Measurements from ENCODE around the gene RPUSD1. TPM values are rescaled to one million over a fixed set of nuclear protein-coding genes. Genes with fewer than 3 reads are reported as not detected.
"Not testable (repeated sequence)": the region's sequence is repeated elsewhere in the genome, so short reads cannot be mapped to it uniquely, and the experiment has no call there.

The RPUSD1 gene
- polyA plus RNA-seq, 1 donor, result 10.3 TPM

DNA sequence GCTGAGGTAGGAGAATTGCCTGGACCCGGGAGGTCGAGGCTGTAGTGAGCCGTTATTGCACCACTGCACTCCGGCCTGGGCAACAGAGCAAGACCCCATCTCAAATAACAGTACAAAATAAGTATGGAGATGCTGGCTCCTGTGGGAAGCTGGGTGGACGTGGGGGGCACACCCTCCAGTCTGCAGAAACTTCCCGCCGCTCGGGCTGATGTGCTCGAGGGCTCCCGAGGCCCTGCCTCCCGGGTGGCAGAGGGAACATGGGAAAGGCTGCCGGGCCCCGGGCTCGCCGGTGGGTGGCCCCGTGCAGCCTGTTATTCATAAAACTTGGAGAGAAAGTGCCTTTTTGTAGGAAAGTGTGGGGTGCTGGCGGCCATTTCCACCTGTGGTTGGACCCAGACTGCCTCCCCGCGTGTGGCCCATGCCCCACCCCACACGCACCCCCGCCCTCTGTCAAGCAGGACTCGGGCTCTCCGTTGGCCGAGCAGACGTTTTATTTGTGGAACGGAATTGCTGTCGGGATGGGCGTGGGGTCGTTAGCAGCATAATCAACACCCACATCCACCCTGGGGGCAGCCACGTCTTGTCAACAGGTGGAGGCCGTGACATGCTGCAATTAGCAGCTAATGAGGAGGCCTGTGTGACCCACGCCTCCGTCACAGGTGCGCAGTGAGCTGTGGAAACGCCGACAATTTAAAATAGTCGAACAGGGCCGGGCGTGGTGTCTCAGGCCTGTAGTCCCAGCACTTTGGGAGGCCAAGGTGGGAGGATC is 40.0 kb downstream of the RPUSD1 start:
- no peak for DNase-seq (ENCODE audit: low read depth)

GRCh38 chr16:746637-747036 is 41.5 kb downstream of the RPUSD1 start:
- no peak for DNase-seq (ENCODE audit: low read depth)

DNA sequence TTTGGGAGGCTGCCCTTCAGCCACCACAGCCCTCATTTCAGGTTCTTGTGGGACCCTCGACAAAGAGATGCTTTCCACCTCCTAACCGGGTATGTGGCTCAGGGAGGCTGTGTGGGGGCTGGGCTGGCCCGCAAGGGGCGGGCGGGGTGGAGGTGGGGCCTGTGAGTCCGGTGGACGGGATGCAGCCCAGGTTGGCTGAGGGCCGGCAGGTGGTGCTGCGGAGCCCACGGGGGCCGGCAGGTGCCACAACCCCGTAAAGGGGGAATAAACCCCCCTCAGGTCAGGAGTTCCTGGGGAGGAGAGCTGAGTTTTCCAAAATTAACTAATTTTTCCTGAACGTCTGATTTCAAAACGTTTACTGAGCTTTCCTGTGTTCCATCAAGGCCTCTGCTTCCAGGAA is 42.4 kb downstream of the RPUSD1 start:
- DNase-seq (ENCODE audit: low read depth), result no peak

DNA sequence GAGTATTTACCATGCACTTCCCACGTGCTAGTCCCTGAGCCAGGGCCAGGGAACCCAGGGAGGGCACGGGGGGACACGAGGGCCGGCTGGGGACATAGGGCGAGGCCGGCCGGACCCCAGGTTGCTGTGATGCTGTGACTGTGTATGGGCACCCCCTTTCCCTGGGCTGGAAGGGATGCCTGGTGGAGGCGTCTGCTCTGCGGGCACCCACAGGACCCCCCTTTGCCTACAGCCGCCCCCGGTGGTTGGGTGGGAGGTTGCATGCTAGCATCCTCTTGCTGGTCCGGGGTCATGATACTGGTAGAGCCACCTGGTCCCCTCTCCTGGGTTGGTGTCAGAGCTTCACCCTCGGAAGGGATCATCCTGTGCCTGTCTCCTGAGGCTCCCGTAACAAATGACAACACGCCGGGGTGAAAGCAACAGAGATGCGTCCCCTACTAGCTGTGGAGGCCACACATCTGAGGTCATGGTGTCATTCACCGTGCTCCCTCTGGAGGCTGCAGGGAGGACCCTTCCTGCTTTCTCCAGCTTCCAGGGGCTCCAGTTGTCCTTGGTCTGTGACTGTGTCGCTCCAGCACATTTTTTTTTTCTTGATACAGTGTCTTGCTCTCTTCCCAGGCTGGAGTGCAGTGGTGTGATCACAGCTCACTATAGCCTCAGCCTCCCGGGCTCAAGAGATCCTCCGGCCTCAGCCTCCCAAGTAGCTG is 44.2 kb downstream of the RPUSD1 start:
- DNase-seq (ENCODE audit: low read depth), result no peak

DNA sequence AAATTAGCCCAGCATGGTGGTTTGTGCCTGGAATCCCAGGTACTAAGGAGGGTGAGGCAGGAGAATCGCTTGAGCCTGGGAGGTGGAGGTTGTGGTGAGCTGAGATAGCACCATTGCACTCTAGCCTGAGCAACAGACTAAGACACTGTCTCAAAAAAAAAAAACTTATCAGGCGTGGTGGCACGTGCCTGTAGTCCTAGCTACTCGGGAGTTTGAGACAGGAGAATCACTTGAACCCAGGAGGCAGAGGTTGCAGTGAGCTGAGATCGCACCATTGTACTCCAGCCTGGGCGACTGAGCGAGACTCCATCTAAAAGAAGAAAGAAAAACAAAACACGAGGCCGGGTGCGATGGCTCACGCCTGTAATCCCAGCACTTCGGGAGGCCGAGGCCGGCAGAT is 45.3 kb downstream of the RPUSD1 start:
- DNase-seq (ENCODE audit: low read depth), result not testable (repeated sequence)

GRCh38 chr16:741986-742629 is 46.1 kb downstream of the RPUSD1 start:
- DNase-seq (ENCODE audit: low read depth), result no peak

- DNase-seq (ENCODE audit: low read depth), result peak; percentile 43
Measured at GRCh38 chr16:740764-741505, 47.2 kb downstream of the RPUSD1 start, which contains the start of gene CIAO3. Gene CIAO3 (minus strand): TSS chr16:740997. CDS start chr16:740985, 12 bp downstream.

- DNase-seq (ENCODE audit: low read depth), result no peak
Measured at GRCh38 chr16:740459-740763, 47.8 kb downstream of the RPUSD1 start.

- DNase-seq (ENCODE audit: low read depth), result no peak
Measured at GRCh38 chr16:739560-740458, 48.4 kb downstream of the RPUSD1 start.

GRCh38 chr16:736936-737481 is 51.2 kb downstream of the RPUSD1 start:
- DNase-seq (ENCODE audit: low read depth), result no peak

DNA sequence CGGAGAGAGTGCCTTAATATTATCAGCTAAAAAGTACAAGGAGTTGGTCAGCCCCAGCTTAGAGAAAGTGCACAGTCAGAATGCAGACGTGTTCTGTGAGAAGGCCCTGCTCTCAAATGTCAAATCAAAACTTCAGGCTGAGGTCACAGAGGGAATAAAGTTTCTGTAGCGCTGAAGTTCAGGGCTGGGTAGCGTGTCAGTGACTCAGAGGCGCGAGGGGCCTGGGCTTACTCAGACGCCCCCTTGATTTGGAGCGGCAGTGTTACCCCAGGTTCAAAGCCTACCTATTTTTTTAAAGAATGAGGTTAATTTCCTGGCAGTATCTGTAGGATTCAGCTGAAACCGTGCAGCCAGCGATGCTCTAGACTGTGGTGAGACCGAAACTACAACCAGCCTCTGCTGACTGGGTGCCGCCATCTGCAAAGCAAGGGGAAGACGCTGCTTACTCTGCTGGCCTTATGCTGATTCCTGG is 52.2 kb downstream of the RPUSD1 start:
- no peak for DNase-seq (ENCODE audit: low read depth)

DNA sequence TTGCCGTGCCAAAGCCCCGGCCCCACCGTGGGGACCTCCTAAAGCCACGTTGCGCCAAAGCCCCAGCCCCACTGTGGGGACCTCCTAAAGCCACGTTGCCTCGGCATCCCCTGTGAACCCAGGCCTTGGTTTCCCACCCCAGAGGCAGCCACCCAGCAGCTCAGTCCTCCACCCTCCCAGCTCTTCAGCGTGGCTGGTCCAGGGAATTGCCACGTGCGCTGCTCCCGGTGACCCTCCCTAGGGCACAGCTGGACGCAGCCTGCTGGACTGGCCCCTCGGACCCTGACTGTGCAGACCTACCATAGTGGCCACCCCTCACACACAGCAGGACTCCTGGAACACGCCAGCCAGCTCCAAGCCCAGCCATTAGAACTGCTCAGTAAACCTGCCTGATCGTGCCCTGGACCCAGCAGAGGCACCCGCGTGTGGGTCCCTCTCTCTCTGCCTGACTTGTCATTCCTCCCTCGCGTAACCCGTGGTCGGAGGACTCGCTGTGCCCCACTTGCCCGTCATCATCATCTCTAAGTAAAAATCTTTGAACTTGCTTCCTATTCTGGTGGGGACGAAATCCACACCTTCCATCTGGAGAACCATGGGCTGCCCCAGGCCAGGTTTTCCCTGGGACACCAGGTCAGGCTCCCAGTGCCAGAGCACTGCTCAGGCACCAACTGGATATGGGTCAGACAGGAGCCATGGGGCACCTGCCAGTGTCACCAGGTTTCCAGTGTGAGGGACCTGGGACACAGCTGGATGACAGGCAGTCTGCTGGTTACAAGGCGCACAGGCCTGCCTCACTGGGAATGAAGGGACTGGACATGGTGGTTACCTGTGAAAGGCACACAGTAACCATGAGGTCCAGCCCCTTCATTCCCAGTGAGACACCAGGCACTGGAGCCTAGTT is 53.0 kb downstream of the RPUSD1 start:
- no peak for DNase-seq (ENCODE audit: low read depth)

Other genes with a start within 250 kb of the RPUSD1 start
- 0.14 TPM for gene PRR35, start 228.0 kb downstream of the RPUSD1 start, polyA plus RNA-seq (ENCODE audit: insufficient read length)
- gene NHLRC4, start 221.4 kb downstream of the RPUSD1 start, polyA plus RNA-seq (ENCODE audit: insufficient read length), result 0.99 TPM
- 16.1 TPM for gene PIGQ, start 218.4 kb downstream of the RPUSD1 start, polyA plus RNA-seq (ENCODE audit: insufficient read length)
- 12.6 TPM for gene RAB40C, start 198.3 kb downstream of the RPUSD1 start, polyA plus RNA-seq (ENCODE audit: insufficient read length)
- gene WFIKKN1, start 157.4 kb downstream of the RPUSD1 start, polyA plus RNA-seq (ENCODE audit: insufficient read length), result 0.76 TPM
- 36.6 TPM for gene METTL26, start 152.1 kb downstream of the RPUSD1 start, polyA plus RNA-seq (ENCODE audit: insufficient read length)
- 14.5 TPM for gene MCRIP2, start 146.6 kb downstream of the RPUSD1 start, polyA plus RNA-seq (ENCODE audit: insufficient read length)
- 17.9 TPM for gene WDR90, start 139.0 kb downstream of the RPUSD1 start, polyA plus RNA-seq (ENCODE audit: insufficient read length)
- gene RHOT2, start 120.2 kb downstream of the RPUSD1 start, polyA plus RNA-seq (ENCODE audit: insufficient read length), result 58.3 TPM
- gene RHBDL1, start 112.7 kb downstream of the RPUSD1 start, polyA plus RNA-seq (ENCODE audit: insufficient read length), result 1.8 TPM
- gene STUB1, start 108.0 kb downstream of the RPUSD1 start, polyA plus RNA-seq (ENCODE audit: insufficient read length), result 88.0 TPM
- 35.1 TPM for gene JMJD8, start 104.0 kb downstream of the RPUSD1 start, polyA plus RNA-seq (ENCODE audit: insufficient read length)
- 7.1 TPM for gene WDR24, start 98.0 kb downstream of the RPUSD1 start, polyA plus RNA-seq (ENCODE audit: insufficient read length)
- 0.34 TPM for gene FBXL16, start 82.6 kb downstream of the RPUSD1 start, polyA plus RNA-seq (ENCODE audit: insufficient read length)
- 26.1 TPM for gene METRN, start 73.3 kb downstream of the RPUSD1 start, polyA plus RNA-seq (ENCODE audit: insufficient read length)
- 15.4 TPM for gene ANTKMT, start 67.2 kb downstream of the RPUSD1 start, polyA plus RNA-seq (ENCODE audit: insufficient read length)
- gene CCDC78, start 61.9 kb downstream of the RPUSD1 start, polyA plus RNA-seq (ENCODE audit: insufficient read length), result 1.5 TPM
- gene HAGHL, start 61.3 kb downstream of the RPUSD1 start, polyA plus RNA-seq (ENCODE audit: insufficient read length), result 3.2 TPM
- 18.0 TPM for gene CIAO3, start 47.4 kb downstream of the RPUSD1 start, polyA plus RNA-seq (ENCODE audit: insufficient read length)
- 0.34 TPM for gene MSLN, start 27.6 kb downstream of the RPUSD1 start, polyA plus RNA-seq (ENCODE audit: insufficient read length)
- 15.4 TPM for gene CHTF18, start 239 bp upstream of the RPUSD1 start, polyA plus RNA-seq (ENCODE audit: insufficient read length)
- not detected for gene GNG13, start 12.4 kb upstream of the RPUSD1 start, polyA plus RNA-seq (ENCODE audit: insufficient read length)
- gene LMF1, start 182.6 kb upstream of the RPUSD1 start, polyA plus RNA-seq (ENCODE audit: insufficient read length), result 9.4 TPM
- gene SOX8, start 193.4 kb upstream of the RPUSD1 start, polyA plus RNA-seq (ENCODE audit: insufficient read length), result 36.9 TPM